GM21526 (cell line): ENCODE results near the gene NCOA4.
"Not testable (repeated sequence)": the region's sequence is repeated elsewhere in the genome, so short reads cannot be mapped to it uniquely, and the experiment has no call there.

ENCODE experiments used
- ATAC-seq: cut with Tn5 transposase; IDR thresholded peaks from one replicate; pipeline ENCODE4 v1.9.1; 2021; ENCODE audit warnings: moderate library complexity; ENCODE audit not compliant: unreplicated experiment, low FRiP score

NCOA4 gene

DNA sequence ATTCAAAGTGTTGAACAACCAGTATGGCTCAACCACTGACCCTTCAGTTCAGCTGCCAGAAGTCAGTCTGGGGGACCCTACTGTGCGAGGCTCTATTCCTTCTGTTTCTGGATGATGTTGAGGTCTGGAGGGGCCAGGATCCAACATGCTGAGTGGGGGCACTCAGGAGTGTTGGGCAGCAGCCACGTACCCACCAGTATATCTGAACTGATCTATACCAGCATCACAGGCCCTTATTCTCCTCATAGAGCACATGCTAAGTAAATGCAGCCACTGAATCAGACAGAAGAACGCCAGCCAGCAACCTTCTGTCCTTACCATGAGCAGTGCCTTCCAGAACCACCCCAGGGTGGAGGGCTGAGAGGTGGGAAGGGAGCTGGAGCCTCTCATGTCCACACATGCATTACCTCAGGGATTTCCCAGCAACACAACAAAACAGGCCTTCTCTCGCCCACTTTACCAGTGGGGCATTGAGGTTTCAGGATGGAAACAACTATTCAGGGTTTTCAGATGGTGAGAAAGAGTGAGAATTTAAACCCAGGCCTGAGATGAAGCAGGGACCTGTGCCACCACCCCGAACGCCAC, 22.5 kb upstream of the NCOA4 start:
- no peak for ATAC-seq

DNA sequence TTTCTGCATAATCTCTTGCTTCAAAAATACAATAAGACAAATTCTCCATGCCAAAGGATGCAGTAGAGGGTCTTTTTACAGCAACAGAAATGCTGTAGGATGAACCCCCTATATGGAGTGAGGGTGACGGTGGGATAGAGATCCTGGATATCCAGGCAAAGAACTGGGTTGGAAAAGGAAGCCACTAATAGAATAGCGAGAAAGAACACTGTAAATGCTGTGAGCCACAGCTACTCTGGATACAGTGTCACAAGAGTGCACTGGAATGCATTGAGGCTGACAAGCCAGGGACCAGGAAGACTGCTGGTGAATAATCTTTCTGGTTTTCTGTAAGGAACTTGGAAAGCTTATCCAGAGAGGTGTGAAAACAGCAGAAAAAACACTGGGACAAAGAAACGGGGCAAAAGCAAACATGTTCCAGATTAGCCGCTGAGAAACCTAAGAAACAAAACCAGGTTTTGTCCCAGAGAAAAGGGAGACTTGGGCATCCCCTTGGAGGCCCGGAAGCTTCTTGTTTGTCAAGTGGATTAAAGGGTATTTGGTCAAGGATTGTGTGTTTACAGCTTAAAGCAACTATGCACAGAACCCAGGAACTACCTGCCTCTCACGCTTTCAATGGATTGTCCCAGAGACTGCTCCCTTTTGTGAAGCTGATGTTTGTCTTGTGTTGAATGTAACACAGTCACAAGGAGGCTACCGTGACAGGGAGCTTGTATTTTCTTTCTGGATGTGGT, 21.8 kb upstream of the NCOA4 start:
- ATAC-seq: no peak

DNA sequence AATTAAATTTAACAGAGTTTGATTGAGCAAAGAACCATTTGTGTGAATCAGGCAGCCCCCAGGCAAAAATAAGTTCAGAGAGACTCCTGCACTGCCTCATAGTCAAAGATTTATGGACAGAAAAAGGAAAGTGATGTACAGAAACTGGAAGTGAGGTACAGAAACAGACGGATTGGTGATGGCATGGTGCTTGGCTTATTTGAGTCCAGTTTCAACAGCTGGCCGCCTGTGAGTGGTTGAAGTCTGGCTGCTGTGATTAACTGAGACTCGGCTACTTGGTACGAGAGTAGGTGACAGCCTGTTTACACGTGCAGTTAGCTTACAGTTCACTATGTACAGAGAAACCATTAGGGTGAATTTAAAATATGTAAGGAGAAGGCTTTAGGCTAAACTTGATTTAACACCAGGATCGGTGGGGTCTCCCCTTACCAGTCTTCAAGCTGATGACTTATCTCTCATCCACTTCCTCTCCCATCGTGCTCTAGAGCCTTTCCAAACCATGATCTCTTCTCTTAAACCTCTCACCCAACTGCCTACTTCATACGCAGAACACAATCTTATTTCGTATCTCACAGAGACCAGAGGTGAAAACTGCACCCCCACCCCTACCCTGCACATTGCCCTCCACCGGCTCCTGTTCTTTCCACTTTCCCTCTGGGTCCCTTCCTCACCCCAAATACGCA, 20.7 kb upstream of the NCOA4 start:
- ATAC-seq: no peak

GRCh38 chr10:46049497-46049831, 19.0 kb upstream of the NCOA4 start:
- not testable (repeated sequence) for ATAC-seq

DNA sequence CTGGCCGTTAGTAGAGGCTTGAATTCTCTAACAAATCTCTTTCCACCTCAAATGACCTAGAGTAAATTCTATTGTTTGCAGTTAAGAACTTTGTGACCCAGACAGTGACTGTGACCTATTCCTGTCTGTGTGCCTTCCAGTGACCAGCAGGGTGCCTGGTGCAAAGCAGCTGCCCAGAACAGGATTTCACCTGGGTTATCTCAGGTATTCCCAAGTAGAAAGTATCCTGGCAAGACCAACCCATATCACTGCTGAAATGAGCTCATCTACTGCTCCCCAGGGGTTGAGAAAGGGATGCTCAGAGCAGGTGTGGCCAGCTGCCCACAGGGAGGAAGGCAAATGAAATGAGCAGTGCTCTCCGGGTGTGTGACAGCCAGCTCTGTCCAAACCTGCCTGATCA, 17.7 kb upstream of the NCOA4 start:
- ATAC-seq: no peak

- no peak for ATAC-seq
Measured at GRCh38 chr10:46046261-46046660, 15.8 kb upstream of the NCOA4 start, which contains the start of gene MSMB. MSMB (minus strand) TSS chr10:46046269; CDS start chr10:46046237, 32 bp downstream.

DNA sequence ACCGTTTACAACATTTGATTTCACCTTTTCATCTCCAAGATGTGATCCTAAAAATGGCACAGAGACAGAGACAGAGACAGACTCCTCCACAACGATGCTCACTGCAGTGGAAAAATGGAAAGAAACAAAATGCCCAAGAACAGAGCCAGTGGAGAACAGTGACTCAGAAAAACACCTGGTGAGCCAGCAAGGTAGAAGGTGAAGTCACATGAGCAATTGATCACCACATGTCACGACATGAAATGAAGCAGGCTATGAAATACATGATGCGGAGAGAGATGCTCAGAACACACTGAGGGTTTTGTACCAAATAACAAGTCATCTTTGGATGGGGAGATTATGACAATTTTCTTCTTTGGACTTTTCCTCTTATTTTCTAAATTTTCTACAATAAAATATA, 12.1 kb upstream of the NCOA4 start:
- no peak for ATAC-seq

DNA sequence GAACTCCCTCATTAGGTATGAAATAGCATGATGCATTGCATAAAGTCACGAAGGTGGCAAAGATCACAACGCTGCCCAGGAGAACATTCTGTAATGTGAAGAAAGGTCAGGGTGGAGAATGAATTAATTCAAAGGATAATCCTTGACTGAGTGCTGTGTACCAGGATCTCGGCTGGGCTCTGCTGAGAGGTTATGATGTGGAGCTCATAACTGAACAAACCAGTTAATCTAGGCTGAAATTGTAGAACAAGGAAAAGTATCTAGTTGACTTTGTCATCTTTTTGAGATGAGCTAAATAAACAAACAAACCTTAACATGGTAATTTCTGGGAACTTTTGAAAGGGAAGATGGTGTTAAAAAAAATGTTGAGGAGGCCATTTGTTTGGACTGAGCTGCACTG, 9.6 kb upstream of the NCOA4 start:
- ATAC-seq: no peak

- ATAC-seq: no peak
Measured at GRCh38 chr10:46037107-46037825, 6.8 kb upstream of the NCOA4 start.

DNA sequence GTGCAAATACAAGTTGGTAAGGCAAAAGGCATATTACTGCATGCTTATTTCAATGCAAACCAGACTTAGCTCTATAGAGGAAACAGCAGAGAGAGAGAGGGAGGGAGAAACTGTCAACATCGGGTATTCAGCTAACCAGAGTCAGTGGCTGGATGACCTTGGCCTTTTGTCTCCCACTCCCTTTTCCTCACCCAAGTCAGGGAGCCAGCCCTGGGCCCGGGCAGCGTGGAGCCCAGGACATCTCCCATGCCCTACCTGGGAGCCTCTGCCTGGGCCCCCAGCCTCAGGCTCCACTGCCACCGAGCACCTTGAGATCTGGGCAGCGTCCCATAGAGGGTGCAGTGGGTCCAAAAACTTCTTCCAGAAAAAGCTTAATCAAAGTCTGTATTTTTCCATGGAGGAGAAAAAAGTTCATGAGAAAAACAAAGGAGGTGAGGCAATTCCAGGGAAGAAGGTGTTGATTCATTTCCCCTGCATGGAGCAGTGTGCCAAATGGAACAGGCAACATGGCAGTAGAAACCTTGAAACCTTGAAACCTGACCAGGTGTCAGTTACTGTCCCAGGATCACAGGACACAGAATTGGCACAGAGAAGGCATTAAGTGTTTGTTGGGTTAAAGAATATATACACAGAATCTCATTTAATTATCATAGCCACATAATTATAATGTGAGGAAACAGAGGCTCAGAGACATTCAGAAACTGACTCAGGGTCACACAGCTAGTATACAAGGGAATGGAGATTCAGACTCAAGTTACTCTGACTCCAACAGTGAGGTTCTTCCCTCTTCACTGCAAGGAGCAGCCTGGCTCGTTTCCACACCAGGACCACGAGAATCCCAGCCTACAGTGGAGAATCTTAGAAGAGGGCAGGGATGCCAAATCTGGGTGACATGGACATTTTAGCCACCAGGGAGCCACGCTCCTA, 5.8 kb upstream of the NCOA4 start:
- ATAC-seq: no peak

- no peak for ATAC-seq
Measured at GRCh38 chr10:46033602-46034011, 3.2 kb upstream of the NCOA4 start.

GRCh38 chr10:46031648-46032532, 1.5 kb upstream of the NCOA4 start:
- no peak for ATAC-seq

- no peak for ATAC-seq
Measured at GRCh38 chr10:46029461-46030030, 877 bp downstream of the NCOA4 start.

DNA sequence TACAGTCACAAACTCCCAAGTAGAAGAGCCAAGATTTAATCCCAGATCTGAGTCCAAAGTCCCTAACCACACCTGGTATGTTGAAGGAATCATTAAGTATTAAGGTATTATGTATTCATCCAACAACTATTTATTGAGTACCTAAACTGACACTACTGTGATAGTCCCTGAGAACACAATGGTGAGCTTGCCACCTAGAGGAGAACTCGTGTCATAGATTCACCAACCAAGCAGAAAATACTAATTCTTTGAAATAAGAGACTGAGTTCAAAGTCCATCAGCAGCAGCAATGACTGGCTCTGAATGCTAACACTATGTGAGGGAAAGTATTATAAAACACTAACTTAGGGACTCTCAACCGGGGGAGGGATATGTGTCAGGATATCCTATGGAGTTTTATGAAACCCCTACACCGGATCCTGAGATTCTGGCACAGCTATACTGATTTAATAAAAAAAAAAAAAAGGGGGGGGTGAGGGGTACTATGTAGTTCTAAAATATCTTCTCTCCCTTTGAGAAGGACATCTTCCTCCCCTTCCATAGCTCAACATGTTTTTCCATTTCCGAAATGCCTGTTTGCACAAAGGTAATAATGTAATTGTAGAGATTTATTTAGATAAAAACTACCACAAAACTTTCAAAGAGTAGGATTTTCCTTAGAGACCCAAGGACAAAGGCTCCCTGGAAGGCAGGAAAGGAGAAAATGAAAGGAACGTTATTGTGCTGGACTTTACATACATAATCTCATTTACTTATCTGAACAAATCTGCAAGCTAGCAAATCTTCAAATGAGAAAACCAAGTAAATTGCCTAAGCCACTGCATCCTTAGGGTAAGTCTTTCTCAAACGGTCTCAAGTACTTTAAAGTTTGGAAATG, 1.6 kb downstream of the NCOA4 start:
- ATAC-seq: peak; percentile 30

- no peak for ATAC-seq
Measured at GRCh38 chr10:46026106-46026505, 4.3 kb downstream of the NCOA4 start.

- no peak for ATAC-seq
Measured at GRCh38 chr10:46025406-46025805, 5.0 kb downstream of the NCOA4 start.

- ATAC-seq: no peak
Measured at GRCh38 chr10:46024948-46025347, 5.5 kb downstream of the NCOA4 start.
